ENCODE results near the gene ZBTB24. TPM values are rescaled to one million over a fixed set of nuclear protein-coding genes. Genes with fewer than 3 reads are reported as not detected.

The ZBTB24 gene
- total RNA-seq, 1 experiment from 2014 or later = 16.7 TPM

DNA sequence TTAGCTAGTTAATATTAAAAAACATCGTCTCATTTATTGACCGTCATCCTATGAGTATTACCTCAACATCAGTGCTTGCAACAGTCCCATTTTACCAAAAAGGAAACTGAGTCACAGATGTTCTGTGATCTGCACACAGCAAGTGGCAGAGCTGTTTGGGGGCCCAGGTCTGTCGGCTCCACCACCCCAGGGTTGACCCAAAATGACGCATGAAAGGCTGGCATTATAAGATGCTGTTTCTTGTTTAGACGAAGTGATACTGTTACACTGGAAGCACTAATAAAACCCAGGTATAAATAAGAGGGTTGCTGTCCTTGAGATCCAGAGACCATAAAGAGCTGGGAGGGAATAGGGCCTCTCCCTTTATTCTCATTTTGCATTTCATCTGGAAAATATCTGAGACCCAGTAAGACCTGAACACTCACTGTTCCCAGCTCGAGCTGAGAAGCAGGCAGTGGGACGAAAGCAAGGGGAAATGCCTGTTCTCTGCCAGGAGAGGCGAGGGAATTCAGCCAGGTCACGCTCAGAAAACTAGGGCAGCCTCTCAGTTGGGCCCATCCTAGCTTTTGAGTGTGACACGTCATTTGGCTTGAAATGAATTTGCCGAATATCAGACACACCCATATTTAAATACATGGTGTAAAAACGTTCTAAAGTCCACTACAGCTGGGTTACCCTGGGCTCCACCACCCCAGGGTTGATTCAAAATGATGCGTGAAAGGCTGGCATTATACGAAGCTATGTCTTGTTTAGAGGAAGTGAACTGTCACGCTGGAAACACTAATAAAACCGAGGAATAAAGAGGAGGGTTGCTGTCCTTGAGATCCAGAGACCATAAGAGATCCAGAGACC, 26.1 kb downstream of the ZBTB24 start:
- H3K4me3 ChIP-seq = peak overlapping the region; percentile 96
- DNase-seq (ENCODE audit: low read depth in 1 of 2, low spot score in 2 of 2) = no peak
- H3K27ac ChIP-seq = no peak overlapping the region
- no peaks in the 10 kb centered on the region for H3K9me3 ChIP-seq (replicated peaks)
- peaks cover 19% of the 10 kb centered on the region for H3K4me1 ChIP-seq (replicated peaks)
- H3K27me3 ChIP-seq (replicated peaks) = no peaks in the 10 kb centered on the region
- H3K36me3 ChIP-seq = peaks cover 35% of the 10 kb centered on the region

DNA sequence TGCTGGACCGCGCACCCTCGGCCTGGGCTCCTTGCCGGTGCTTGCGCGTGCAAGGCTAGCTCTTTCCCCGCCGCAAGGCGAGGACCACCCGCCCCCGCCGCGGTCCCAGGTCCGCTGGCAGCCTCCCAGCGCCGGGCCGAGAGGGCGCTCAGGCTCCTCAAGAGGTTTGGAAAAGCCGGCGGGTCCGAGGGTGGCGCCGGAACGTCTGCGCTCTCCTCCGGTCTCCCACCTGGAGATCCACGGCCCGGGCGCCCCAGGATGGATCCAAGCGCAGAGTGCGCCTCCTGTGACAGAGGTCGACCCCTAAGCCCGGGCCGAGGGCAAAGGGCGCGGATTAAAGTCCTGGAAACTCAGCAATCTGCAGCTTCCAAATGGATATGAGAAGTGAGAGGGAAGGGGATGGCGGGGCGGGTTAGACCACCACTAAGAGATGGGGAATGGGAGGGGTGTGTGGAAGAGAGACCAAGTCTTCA, 26.9 kb downstream of the ZBTB24 start:
- no peaks in the 10 kb centered on the region for H3K27me3 ChIP-seq (replicated peaks)
- H3K4me3 ChIP-seq = peak overlapping the region; percentile 96
- peaks cover 19% of the 10 kb centered on the region for H3K4me1 ChIP-seq (replicated peaks)
- H3K36me3 ChIP-seq = peaks cover 39% of the 10 kb centered on the region
- H3K27ac ChIP-seq = peak overlapping the region; percentile 10; the same call in 1 of the 2 replicates
- no peaks in the 10 kb centered on the region for H3K9me3 ChIP-seq (replicated peaks)
- no peak for DNase-seq (ENCODE audit: low read depth in 1 of 2, low spot score in 2 of 2)

DNA sequence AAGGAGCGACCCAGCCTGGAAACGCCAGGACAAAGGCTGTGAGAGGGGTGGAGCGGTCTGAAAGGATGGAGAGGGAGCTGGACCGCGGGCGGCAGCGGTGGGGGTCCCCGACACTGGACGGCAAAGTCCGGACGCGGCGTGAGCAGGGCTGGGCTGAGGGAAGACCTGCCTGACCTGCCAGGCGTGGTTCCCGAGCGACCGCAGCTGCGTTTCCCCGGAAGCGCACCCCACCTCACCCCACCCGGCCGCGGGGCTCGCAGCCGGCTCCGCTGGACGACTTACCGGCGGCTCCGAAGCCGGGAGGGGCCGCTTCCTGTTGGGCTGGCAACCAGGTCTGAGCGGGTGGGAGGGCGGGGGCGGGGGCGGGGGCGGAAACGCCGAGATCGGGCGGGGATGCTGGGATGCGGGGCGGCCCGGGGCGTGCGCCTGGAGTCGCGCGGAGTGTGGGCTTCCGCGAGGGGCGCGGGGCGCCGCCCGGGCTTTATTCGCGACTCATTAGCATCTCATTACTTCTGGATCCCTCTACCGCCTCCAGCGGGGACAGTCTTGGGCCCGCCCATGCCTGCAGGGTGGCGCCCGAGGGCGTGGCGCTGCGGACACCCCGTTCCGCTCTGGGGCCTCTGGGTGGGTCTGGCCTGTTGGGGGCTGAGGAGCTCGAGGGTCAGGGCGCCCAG, 27.4 kb downstream of the ZBTB24 start, which contains the start of gene MICAL1:
TSS of gene MICAL1 (minus strand) at position 336 of the 674 bp plus-strand sequence. CDS start 1,576 bp downstream, outside the sequence.
- DNase-seq (ENCODE audit: low read depth in 1 of 2, low spot score in 2 of 2) = peak; percentile 79 to 81
- H3K27ac ChIP-seq = peak within 1 kb of the TSS; percentile 75

DNA sequence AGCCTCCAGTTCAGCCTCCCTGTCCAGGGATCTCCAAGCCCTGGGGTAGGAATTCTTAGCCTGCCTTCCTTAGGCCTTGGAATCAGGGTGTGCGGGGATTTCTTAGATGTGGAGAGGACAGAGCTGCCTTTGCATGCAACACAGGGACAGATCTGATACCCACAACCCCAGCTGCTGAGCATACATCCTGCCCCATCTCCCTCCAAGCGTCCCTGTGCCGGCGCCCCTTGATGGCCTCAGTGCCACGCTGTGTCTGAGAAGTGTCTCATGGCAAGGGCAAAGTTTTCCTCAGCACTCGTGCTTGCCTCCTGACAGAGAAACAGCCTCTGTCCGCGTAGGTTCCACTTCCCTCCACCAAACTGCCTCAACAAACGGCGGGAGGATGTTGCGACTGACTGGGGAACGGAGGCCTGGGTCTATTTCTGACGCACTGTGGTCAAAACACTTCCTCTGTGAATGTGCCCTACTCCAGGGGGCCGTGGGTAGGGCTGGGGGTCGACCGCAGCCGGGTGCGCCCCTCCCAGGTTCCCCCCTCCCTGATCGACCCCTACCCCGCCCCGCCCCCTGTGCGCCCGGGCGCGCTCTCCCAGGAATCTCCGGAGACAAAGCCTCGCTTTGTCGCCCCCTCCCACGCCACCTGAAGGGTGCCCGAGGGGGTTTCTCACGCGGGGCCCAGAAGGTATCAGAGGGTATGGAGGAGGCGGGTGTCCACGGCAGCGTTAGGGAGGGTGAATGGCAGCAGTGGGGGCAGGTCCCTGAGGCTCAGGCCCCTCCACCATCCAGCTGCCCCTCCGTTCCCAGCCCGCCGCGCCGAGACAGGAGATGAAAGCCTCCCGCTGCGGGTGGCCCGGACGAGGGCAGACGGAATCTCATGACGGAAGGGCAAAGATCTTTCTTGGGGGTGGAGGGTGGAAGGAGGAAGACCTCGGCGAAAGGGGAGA, 28.3 kb downstream of the ZBTB24 start:
- Histone ChIP-seq H3K9me3 (replicated peaks) (no peaks in the 10 kb centered on the region), H3K4me1 (replicated peaks) (peaks cover 19% of the 10 kb centered on the region), H3K27ac (peak overlapping the region; percentile 75), H3K4me3 (peak overlapping the region; percentile 96), H3K27me3 (replicated peaks) (no peaks in the 10 kb centered on the region), H3K36me3 (peaks cover 48% of the 10 kb centered on the region)
- no peak for DNase-seq (ENCODE audit: low read depth in 1 of 2, low spot score in 2 of 2)

More for the DNA sequence above, 27.4 kb downstream of the ZBTB24 start, which contains the start of gene MICAL1:
- Histone ChIP-seq H3K27me3 (replicated peaks) (no peaks in the 10 kb centered on the region), H3K36me3 (peaks cover 42% of the 10 kb centered on the region), H3K4me1 (replicated peaks) (peaks cover 19% of the 10 kb centered on the region), H3K4me3 (peak within 1 kb of the TSS; percentile 96), H3K9me3 (replicated peaks) (no peaks in the 10 kb centered on the region)

DNA sequence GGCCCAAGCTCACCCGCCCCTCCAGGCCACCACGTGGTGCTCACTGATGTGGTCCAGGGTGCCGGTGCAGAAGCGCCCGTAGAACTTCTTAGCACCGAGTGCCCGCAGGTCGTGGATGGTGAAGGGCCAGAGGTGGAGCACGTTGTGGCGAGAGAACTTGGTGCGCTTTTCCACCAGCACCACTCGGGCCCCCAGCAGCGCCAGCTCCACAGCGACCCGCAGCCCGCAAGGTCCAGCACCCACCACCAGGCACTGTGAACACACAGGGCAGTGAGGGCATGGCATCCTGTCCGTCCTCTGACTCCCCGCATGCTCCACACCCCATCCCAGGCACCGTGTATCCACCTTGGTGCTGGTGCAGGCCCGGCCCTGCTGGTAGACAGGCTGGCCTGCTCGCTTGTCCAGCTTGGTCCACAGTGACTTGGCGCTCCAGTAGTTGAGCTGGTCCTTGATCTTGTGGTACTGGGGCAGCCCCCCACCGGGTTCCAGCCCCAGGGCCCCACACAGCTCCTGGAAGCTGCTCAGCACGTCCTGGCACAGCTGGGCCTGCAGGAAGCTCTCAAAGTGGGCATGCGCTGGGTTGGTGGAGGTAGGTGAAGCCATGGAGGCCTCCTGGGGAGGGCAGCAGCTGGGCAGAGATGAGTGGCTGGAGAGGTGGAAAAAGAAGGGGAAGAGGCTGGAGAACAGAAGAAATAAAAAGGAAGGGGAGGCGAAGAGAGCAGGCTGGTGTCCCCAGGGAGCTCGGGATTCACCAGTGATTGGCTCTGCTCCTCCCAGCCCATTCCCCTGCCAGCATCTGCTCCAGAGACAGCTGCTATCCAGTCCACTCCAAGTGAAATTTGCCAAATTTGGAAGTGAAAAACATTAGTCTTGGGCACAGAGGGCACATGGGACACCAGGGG, 29.2 kb downstream of the ZBTB24 start:
- Histone ChIP-seq H3K4me1 (replicated peaks) (peaks cover 19% of the 10 kb centered on the region), H3K4me3 (peak overlapping the region; percentile 96; the same call in 1 of the 2 replicates), H3K27ac (no peak overlapping the region), H3K9me3 (replicated peaks) (no peaks in the 10 kb centered on the region), H3K27me3 (replicated peaks) (no peaks in the 10 kb centered on the region), H3K36me3 (peaks cover 56% of the 10 kb centered on the region)
- no peak for DNase-seq (ENCODE audit: low read depth in 1 of 2, low spot score in 2 of 2)

DNA sequence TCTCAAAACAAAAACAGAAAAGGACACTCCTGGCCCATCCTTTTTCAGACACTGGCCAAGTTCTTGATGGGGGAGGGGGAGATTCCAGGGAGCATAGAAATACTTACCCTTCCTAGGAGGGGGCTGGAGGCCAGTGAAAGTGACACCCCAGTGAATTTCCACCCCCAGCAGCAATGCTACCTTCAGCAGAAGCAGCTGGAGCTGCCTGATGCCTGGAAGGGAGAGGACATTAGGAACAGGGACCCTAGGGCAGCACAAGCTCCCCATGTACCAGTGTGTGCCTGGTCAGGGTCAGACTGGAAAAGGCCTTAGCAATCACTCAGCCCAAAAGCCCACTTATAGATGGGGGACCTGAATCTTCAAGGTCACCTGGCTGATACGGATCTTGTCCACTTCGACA, 29.9 kb downstream of the ZBTB24 start:
- no peaks in the 10 kb centered on the region for H3K27me3 ChIP-seq (replicated peaks)
- H3K9me3 ChIP-seq (replicated peaks) = no peaks in the 10 kb centered on the region
- peaks cover 63% of the 10 kb centered on the region for H3K36me3 ChIP-seq
- DNase-seq (ENCODE audit: low read depth in 1 of 2, low spot score in 2 of 2) = no peak
- H3K4me3 ChIP-seq = no peak overlapping the region
- H3K27ac ChIP-seq = no peak overlapping the region
- peaks cover 19% of the 10 kb centered on the region for H3K4me1 ChIP-seq (replicated peaks)

DNA sequence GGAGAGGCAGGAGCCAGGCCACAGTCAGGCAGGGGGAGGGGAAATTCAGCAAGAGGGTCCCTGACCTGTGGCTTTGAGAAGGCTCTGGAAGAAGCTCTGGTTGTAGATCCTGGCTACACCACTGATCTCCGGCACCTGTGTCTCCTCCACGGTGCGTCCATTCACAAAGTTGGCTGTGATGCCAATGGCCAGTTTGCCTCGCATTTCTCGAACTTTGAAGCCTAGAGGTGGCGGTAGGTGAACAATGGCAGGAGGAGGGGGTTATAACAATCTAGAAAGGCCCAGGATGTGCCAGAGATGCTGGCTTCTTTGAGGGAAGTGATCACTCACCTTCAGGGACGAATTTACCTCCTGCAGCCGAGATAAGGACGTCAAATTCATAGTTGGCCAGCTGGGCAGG, 30.8 kb downstream of the ZBTB24 start:
- peaks cover 19% of the 10 kb centered on the region for H3K4me1 ChIP-seq (replicated peaks)
- no peaks in the 10 kb centered on the region for H3K9me3 ChIP-seq (replicated peaks)
- no peaks in the 10 kb centered on the region for H3K27me3 ChIP-seq (replicated peaks)
- no peak overlapping the region for H3K27ac ChIP-seq
- no peak for DNase-seq (ENCODE audit: low read depth in 1 of 2, low spot score in 2 of 2)
- H3K36me3 ChIP-seq = peaks cover 68% of the 10 kb centered on the region
- no peak overlapping the region for H3K4me3 ChIP-seq

DNA sequence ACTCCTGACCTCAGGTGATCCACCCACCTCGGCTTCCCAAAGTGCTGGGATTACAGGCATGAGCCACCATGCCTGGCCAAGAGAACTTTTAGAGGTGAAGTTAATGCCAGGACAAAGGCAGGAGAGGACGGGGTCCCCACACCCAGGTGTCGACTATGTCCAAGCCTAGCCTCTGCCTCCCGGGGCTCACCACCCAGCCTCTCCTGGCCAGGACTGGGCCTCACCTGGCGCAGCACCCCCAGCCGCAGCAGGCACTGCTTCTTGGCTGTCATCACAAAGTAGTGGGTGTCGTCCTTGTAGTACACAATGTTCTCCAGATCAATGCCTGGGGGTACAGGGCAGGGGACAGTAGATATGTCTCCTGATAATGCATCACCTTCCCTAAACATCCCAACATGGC, 31.6 kb downstream of the ZBTB24 start:
- no peaks in the 10 kb centered on the region for H3K9me3 ChIP-seq (replicated peaks)
- no peaks in the 10 kb centered on the region for H3K27me3 ChIP-seq (replicated peaks)
- peaks cover 12% of the 10 kb centered on the region for H3K4me1 ChIP-seq (replicated peaks)
- H3K27ac ChIP-seq = no peak overlapping the region
- no peak overlapping the region for H3K4me3 ChIP-seq
- peaks cover 76% of the 10 kb centered on the region for H3K36me3 ChIP-seq
- DNase-seq (ENCODE audit: low read depth in 1 of 2, low spot score in 2 of 2) = no peak

DNA sequence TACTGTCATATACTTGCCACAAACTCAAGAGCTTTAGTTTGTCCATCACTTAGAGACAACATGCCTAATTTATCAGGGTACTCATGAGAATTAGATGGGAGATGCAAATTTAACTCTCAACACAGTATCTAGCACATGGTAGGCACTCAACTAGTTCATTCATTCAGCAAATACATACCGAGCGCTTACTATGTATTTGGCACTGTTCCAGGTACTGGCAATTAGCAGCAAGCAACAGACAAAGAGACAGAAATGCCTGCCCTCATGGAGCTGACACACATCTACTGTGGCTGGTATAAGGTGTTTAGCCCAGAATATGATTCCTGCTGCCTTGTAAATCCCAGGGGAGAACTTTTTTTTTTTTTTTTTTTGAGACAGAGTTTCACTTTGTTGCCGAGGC, 32.2 kb downstream of the ZBTB24 start:
- no peaks in the 10 kb centered on the region for H3K27me3 ChIP-seq (replicated peaks)
- no peak overlapping the region for H3K4me3 ChIP-seq
- H3K4me1 ChIP-seq (replicated peaks) = peaks cover 9% of the 10 kb centered on the region
- no peak overlapping the region for H3K27ac ChIP-seq
- no peak for DNase-seq (ENCODE audit: low read depth in 1 of 2, low spot score in 2 of 2)
- H3K9me3 ChIP-seq (replicated peaks) = no peaks in the 10 kb centered on the region
- peaks cover 81% of the 10 kb centered on the region for H3K36me3 ChIP-seq

DNA sequence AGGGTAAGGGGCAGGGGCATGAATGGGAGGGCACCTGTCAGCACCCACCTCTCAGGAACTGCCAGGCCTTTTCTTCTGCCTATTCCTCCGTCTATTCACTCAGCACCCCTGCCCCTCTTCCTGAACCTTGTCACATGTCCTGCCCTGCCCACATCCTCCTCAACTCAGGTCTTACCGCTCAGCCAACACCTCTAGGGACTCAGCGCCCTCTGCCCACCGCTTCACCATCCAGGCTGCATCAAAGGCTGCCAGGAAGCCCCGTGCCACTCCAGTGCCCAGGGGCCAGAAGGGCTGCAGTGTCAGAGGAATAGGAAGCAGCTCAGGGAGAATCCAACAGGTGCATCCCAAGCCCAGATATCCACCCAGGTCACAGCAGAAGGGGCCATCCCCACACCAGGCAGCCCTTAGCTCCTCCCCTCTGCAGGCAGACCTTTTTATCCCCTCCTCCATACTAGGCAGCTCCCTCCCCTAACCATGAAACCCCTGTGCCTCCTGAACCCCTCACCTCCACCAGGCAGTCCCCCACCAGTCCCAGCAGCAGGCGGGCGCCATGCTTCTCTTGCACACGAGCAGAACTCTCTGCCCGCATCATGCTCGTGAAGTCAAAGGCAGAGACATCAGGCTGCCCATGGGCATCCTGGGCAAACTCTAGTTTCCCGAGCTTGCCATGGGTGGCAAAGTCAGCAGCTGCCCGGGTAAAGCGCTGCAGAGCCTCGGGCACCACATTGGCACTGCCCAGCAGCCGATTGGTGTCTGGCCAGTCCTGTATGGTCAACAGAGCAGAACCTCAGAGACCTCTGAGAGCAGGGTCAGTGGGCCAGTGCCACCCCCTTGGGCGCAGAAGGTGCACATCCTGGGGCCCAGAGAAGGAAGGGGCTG, 33.0 kb downstream of the ZBTB24 start:
- H3K27ac ChIP-seq = no peak overlapping the region
- peaks cover 85% of the 10 kb centered on the region for H3K36me3 ChIP-seq
- H3K4me1 ChIP-seq (replicated peaks) = peaks cover 9% of the 10 kb centered on the region
- no peak overlapping the region for H3K4me3 ChIP-seq
- DNase-seq (ENCODE audit: low read depth in 1 of 2, low spot score in 2 of 2) = no peak
- no peaks in the 10 kb centered on the region for H3K9me3 ChIP-seq (replicated peaks)
- H3K27me3 ChIP-seq (replicated peaks) = no peaks in the 10 kb centered on the region

DNA sequence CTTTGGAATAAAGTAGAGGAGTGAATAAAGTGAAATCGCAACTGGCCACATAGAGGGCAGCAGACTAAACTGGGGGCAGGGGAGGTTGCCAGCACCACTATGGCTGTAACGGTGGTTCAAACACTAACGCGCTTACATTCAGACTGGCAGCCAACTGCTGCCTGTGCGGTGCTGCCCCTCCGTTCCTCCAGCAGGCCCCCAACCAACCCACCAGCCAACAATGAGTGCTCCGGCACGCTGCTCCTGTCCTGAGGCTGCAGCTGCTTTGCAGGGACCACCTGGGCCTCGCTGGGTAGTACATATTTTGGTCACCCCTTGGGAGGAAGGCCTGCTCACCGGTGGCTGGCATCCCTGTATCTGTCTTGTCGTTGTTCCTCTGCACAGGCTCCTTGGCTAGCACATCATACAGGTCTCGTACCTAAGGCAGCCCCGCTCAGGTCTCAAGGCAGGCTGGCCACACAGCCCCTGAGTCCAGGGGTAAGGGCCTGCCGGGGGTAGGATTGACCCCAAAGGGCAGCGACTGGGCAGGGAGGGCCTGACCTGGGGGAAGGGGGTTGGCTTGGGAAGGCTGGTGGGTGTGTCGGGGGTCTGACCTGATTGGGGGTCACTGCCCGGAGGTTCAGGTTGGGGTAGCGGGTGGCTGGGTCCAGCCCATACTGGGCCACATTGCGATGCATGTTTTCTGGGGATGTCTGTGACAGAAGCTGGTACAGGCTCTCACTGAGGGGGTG, 33.8 kb downstream of the ZBTB24 start:
- no peak for DNase-seq (ENCODE audit: low read depth in 1 of 2, low spot score in 2 of 2)
- Histone ChIP-seq H3K4me1 (replicated peaks) (peaks cover 5% of the 10 kb centered on the region), H3K9me3 (replicated peaks) (no peaks in the 10 kb centered on the region), H3K27me3 (replicated peaks) (no peaks in the 10 kb centered on the region), H3K27ac (no peak overlapping the region), H3K36me3 (peaks cover 91% of the 10 kb centered on the region), H3K4me3 (no peak overlapping the region)

Measured in SJSA1 (cell line).